Adrenal gland (tissue), 5 donors: ENCODE data around the gene KSR2.

Experiments used
- CTCF ChIP-seq, 6 experiments: fragments of 450-650 bp in 4 of 6; fragments of 200-600 bp in 2 of 6; sonication (generic) in 1 of 6; IDR thresholded peaks; 1 replicate in 5 of 6; 2 replicates in 1 of 6; pipeline versions ENCODE4 v1.5.1 to v1.8.0; 2016 to 2021; ENCODE audit warnings: antibody characterized with exemption in 6 of 6, mild to moderate bottlenecking in 2 of 6, moderate library complexity in 1 of 6
- POLR2A ChIP-seq, 2 donors: fragments of 450-650 bp; IDR thresholded peaks; one replicate each; pipeline ENCODE4 v1.6.1; 2017; ENCODE audit warnings: antibody characterized with exemption in 2 of 2, mild to moderate bottlenecking in 2 of 2, moderate library complexity in 1 of 2
- donor health status: DM: no; HTN: no; CAD: no.

DNA sequence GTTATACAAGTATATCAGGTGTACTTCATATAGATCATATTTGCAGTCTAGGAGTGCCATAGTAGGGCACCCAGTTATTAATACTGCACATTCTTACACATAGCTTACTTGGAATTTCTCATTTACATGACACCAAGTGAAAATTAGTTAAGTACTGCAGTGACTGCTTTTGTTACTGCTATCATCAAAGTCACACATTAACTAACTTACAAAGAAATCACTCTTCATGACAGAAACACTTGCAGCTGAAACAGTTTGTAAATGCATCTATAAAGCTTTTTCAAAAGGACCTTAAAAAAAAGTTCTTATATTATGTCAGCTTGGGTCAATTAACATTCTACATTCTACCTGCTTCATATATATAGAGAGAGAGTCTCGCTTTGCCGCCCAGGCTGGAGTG, 29.9 kb upstream of the KSR2 start:
- TF ChIP-seq CTCF (IDR thresholded peaks at IDR 0.05), result no peak
- TF ChIP-seq POLR2A (IDR thresholded peaks at IDR 0.05), result no peak
